Thoracic aorta (tissue), 2 donors: ENCODE results near the gene OCIAD1. TPM values are rescaled to one million over a fixed set of nuclear protein-coding genes. Genes with fewer than 3 reads are reported as not detected.

Experiments
- ATAC-seq: fragments of 150-250 bp; one replicate; pipeline ENCODE4 v1.8.0; 2017; ENCODE audit warnings: low read depth; ENCODE audit not compliant: insufficient number of reproducible peaks, low FRiP score
- DNase-seq: peaks from one replicate; pipeline ENCODE4 v3.0.0-alpha.2; 2020; ENCODE audit warnings: low spot score
- H3K27ac ChIP-seq, 2 donors: fragments of 200-600 bp; sonication (generic); 1 replicate in 1 of 2; 2 replicates in 1 of 2; pipeline ENCODE4 v1.5.1; 2016; ENCODE audit warnings: mild to moderate bottlenecking in 2 of 2, moderate library complexity in 2 of 2
- H3K27me3 ChIP-seq: fragments of 200-600 bp; sonication (generic); replicated peaks from 2 replicates; pipeline ENCODE4 v1.6.0; 2016; ENCODE audit warnings: mild to moderate bottlenecking; ENCODE audit not compliant: insufficient read depth
- H3K36me3 ChIP-seq: fragments of 200-600 bp; sonication (generic); one replicate; pipeline ENCODE4 v1.5.1; 2016
- H3K4me1 ChIP-seq, 2 donors: fragments of 200-600 bp; sonication (generic); 1 replicate in 1 of 2; 2 replicates in 1 of 2; pipeline versions ENCODE4 v1.5.1 to v1.6.0; 2016; ENCODE audit warnings: low read depth in 2 of 2, mild to moderate bottlenecking in 1 of 2; ENCODE audit not compliant: control insufficient read depth in 1 of 2
- H3K4me3 ChIP-seq: fragments of 200-600 bp; sonication (generic); 2 replicates; pipeline ENCODE4 v1.5.1; 2016; ENCODE audit warnings: mild to moderate bottlenecking
- H3K9me3 ChIP-seq: fragments of 200-600 bp; sonication (generic); 2 replicates; pipeline ENCODE4 v1.5.1; 2016
- total RNA-seq, 2 donors: library from RNA; depleted of rRNA; stranded (reverse); fragments of >200 nt; gene quantifications; one replicate each; pipeline versions ENCODE4 v1.1.0 to v1.2.3, GENCODE V29; 2016
- TF ChIP-seq, protein P1 (sequence below): fragments of 200-600 bp; sonication (generic); IDR thresholded peaks from one replicate; pipeline ENCODE4 v1.5.1; 2019; ENCODE audit warnings: antibody characterized with exemption

OCIAD1 gene
- total RNA-seq, 2 donors from 2014 or later: 81.2 to 120 TPM

DNA sequence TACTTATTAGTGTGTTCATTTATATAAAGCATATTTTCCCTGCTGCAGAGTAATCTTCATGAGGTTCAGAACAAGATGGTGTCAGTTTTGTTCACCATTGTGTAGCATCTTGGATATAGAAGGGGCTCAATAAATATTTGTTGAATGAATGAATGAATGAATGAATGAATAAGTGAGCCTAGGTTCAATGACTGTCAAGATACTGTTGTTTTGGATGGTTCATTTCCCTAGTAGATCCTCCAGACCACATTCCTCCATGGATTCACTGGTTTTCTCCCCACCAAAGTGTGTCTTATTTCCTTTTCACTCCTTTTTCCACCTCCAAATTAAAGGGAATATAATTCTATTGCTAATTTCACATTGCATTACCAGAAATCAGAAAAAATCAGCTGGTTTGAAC lies 77.8 kb downstream of the OCIAD1 start:
- no peak for ATAC-seq
- H3K27me3 ChIP-seq: no peaks in the 10 kb centered on the region
- H3K4me1 ChIP-seq: peaks cover 0 to 10% of the 10 kb centered on the region in 2 donors
- H3K4me3 ChIP-seq: no peak overlapping the region
- no peaks in the 10 kb centered on the region for H3K36me3 ChIP-seq
- no peak for DNase-seq
- TF ChIP-seq, protein P1, sequence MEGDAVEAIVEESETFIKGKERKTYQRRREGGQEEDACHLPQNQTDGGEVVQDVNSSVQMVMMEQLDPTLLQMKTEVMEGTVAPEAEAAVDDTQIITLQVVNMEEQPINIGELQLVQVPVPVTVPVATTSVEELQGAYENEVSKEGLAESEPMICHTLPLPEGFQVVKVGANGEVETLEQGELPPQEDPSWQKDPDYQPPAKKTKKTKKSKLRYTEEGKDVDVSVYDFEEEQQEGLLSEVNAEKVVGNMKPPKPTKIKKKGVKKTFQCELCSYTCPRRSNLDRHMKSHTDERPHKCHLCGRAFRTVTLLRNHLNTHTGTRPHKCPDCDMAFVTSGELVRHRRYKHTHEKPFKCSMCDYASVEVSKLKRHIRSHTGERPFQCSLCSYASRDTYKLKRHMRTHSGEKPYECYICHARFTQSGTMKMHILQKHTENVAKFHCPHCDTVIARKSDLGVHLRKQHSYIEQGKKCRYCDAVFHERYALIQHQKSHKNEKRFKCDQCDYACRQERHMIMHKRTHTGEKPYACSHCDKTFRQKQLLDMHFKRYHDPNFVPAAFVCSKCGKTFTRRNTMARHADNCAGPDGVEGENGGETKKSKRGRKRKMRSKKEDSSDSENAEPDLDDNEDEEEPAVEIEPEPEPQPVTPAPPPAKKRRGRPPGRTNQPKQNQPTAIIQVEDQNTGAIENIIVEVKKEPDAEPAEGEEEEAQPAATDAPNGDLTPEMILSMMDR: no peak
- H3K9me3 ChIP-seq: no peaks in the 10 kb centered on the region
- H3K27ac ChIP-seq: no peak overlapping the region

GRCh38 chr4:48909697-48910096 lies 78.8 kb downstream of the OCIAD1 start:
- H3K27ac ChIP-seq: no peak overlapping the region

DNA sequence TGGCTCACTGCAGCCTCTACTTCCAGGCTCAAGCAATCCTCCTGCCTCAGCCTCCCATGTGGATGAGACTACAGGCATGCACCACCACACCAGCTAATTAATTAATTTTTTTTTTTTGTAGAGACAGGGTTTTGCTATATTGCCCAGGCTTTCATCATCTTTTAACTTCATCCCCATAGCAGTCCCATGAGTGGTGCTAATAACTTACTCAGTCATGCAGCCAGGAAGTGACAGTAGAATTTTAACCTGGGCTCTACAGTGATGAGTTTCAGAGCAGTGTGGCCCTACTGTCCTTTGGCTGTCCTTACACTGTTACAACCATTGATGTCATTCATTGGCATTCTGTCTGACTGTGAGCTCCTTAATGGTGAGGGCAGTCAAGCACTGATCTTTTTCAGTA lies 79.6 kb downstream of the OCIAD1 start:
- DNase-seq (no peak), ATAC-seq (no peak)
- no peaks in the 10 kb centered on the region for H3K36me3 ChIP-seq
- no peak overlapping the region for H3K27ac ChIP-seq
- H3K27me3 ChIP-seq: no peaks in the 10 kb centered on the region
- H3K4me3 ChIP-seq: no peak overlapping the region
- TF ChIP-seq, protein P1: no peak
- H3K4me1 ChIP-seq: peaks cover 0 to 10% of the 10 kb centered on the region in 2 donors
- H3K9me3 ChIP-seq: no peaks in the 10 kb centered on the region

More at GRCh38 chr4:48909697-48910096, 78.8 kb downstream of the OCIAD1 start:
- DNase-seq (peak; percentile 20), ATAC-seq (peak; percentile 94)
- Histone ChIP-seq H3K9me3 (no peaks in the 10 kb centered on the region), H3K27me3 (no peaks in the 10 kb centered on the region), H3K4me1 (peaks cover 0 to 10% of the 10 kb centered on the region in 2 donors), H3K4me3 (no peak overlapping the region), H3K36me3 (no peaks in the 10 kb centered on the region)
- TF ChIP-seq, protein P1: no peak

Other genes with a start within 250 kb of the OCIAD1 start
- 100 to 1,000 TPM; 108 to 155 TPM for gene FRYL, start 50.8 kb upstream of the OCIAD1 start, total RNA-seq
- 1 to 10 TPM; 3.2 to 6.6 TPM for gene OCIAD2, start 75.7 kb downstream of the OCIAD1 start, total RNA-seq
- not detected for gene CWH43, start 155.2 kb downstream of the OCIAD1 start, total RNA-seq